Astrocyte (in vitro differentiated cells and primary cell): Measurements from ENCODE around the gene RBFOX2. TPM values are rescaled to one million over a fixed set of nuclear protein-coding genes. Genes with fewer than 3 reads are reported as not detected.

ENCODE experiments used
- DNase-seq: peaks from one replicate; pipeline ENCODE4 v3.0.0-alpha.2; 2010; ENCODE audit warnings: low read depth
- FAIRE-seq: peaks from 2 replicates; lab custom pipeline; 2011; peaks lifted over from hg19 to GRCh38; lab: Jason Lieb, UNC
- H2AFZ ChIP-seq: 2 replicates; pipeline ENCODE4 v1.6.0; 2012; ENCODE audit warnings: low read depth, low read length, inconsistent platforms
- H3K27ac ChIP-seq: 2 replicates; pipeline ENCODE4 v1.5.1; 2011; ENCODE audit warnings: low read depth, low read length, inconsistent platforms
- H3K27me3 ChIP-seq: 2 replicates; pipeline ENCODE4 v1.6.0; 2011; ENCODE audit warnings: low read length, inconsistent platforms; ENCODE audit not compliant: insufficient read depth
- H3K36me3 ChIP-seq: 2 replicates; pipeline ENCODE4 v1.5.1; 2011; ENCODE audit warnings: low read length, inconsistent platforms; ENCODE audit not compliant: insufficient read depth
- H3K4me1 ChIP-seq: 2 replicates; pipeline ENCODE4 v1.5.1; 2011; ENCODE audit warnings: low read length, inconsistent platforms; ENCODE audit not compliant: insufficient read depth
- H3K4me2 ChIP-seq: 2 replicates; pipeline ENCODE4 v1.6.0; 2012; ENCODE audit warnings: low read length, inconsistent platforms
- H3K4me3 ChIP-seq: 2 replicates; pipeline ENCODE4 v1.5.1; 2011; ENCODE audit warnings: low read depth, mild to moderate bottlenecking, low read length, inconsistent platforms; ENCODE audit not compliant: insufficient read depth
- H3K79me2 ChIP-seq: 2 replicates; pipeline ENCODE4 v1.6.0; 2012; ENCODE audit warnings: mild to moderate bottlenecking, low read length, inconsistent platforms; ENCODE audit not compliant: insufficient read depth
- H3K9ac ChIP-seq: 2 replicates; pipeline ENCODE4 v1.6.0; 2012; ENCODE audit warnings: mild to moderate bottlenecking, low read length, inconsistent platforms
- H3K9me3 ChIP-seq: 2 replicates; pipeline ENCODE4 v1.5.1; 2012; ENCODE audit warnings: low read depth, mild to moderate bottlenecking, low read length, inconsistent platforms; ENCODE audit not compliant: insufficient read depth
- H4K20me1 ChIP-seq: 2 replicates; pipeline ENCODE4 v1.6.0; 2012; ENCODE audit warnings: low read length, inconsistent platforms; ENCODE audit not compliant: insufficient read depth
- H3K27ac Mint-ChIP-seq: one replicate; pipeline ENCODE4 v1.8.0; 2021; ENCODE audit warnings: mild to moderate bottlenecking, mixed read lengths; ENCODE audit not compliant: unreplicated experiment
- H3K27me3 Mint-ChIP-seq: one replicate; pipeline ENCODE4 v1.8.0; 2021; ENCODE audit warnings: low read depth, mixed read lengths; ENCODE audit not compliant: unreplicated experiment
- H3K36me3 Mint-ChIP-seq: one replicate; pipeline ENCODE4 v1.8.0; 2021; ENCODE audit warnings: low read depth, mixed read lengths; ENCODE audit not compliant: unreplicated experiment
- H3K4me1 Mint-ChIP-seq: one replicate; pipeline ENCODE4 v1.8.0; 2021; ENCODE audit warnings: low read depth, mixed read lengths; ENCODE audit not compliant: unreplicated experiment
- H3K4me3 Mint-ChIP-seq: one replicate; pipeline ENCODE4 v1.8.0; 2021; ENCODE audit warnings: mild to moderate bottlenecking, moderate library complexity, mixed read lengths; ENCODE audit not compliant: unreplicated experiment
- H3K9me3 Mint-ChIP-seq: one replicate; pipeline ENCODE4 v1.8.0; 2021; ENCODE audit warnings: mild to moderate bottlenecking, mixed read lengths; ENCODE audit not compliant: unreplicated experiment
- CTCF ChIP-seq: IDR thresholded peaks from 2 replicates; pipeline ENCODE4 v1.5.1; 2011; ENCODE audit warnings: low read depth, mild to moderate bottlenecking, inconsistent platforms, low read length, moderate library complexity; ENCODE audit not compliant: insufficient read depth
- EZH2 ChIP-seq: IDR thresholded peaks from 2 replicates; pipeline ENCODE4 v1.6.1; 2012; ENCODE audit warnings: mild to moderate bottlenecking, low read length, inconsistent platforms; ENCODE audit not compliant: insufficient read depth
- total RNA-seq: library from RNA; stranded (reverse); gene quantifications from 2 replicates; pipeline ENCODE4 v1.2.1, GENCODE V29; 2021

RBFOX2 gene
- total RNA-seq, 1 donor from 2014 or later = 169 TPM

GRCh38 chr22:35860837-35861236 is 167.8 kb downstream of the RBFOX2 start:
- Mint-ChIP-seq H3K27ac (no peak overlapping the region), H3K4me1 (peaks cover 13% of the 10 kb centered on the region), H3K4me3 (no peak overlapping the region), H3K9me3 (peaks cover 2% of the 10 kb centered on the region), H3K27me3 (no peaks in the 10 kb centered on the region), H3K36me3 (no peaks in the 10 kb centered on the region)
- no peak overlapping the region for H3K27ac ChIP-seq
- H3K79me2 ChIP-seq = peaks cover 76% of the 10 kb centered on the region
- no peak for FAIRE-seq
- TF ChIP-seq EZH2 (no peak), CTCF (no peak)
- no peak overlapping the region for H3K4me3 ChIP-seq
- peaks cover 65% of the 10 kb centered on the region for H4K20me1 ChIP-seq
- H3K4me2 ChIP-seq = no peak overlapping the region
- no peaks in the 10 kb centered on the region for H3K27me3 ChIP-seq
- no peaks in the 10 kb centered on the region for H3K36me3 ChIP-seq
- no peak overlapping the region for H2AFZ ChIP-seq
- no peak overlapping the region for H3K9ac ChIP-seq
- DNase-seq = no peak
- H3K4me1 ChIP-seq = no peaks in the 10 kb centered on the region
- H3K9me3 ChIP-seq = no peaks in the 10 kb centered on the region

GRCh38 chr22:35860087-35860733 is 168.4 kb downstream of the RBFOX2 start:
- Mint-ChIP-seq H3K27me3 (no peaks in the 10 kb centered on the region), H3K9me3 (peaks cover 2% of the 10 kb centered on the region)
- TF ChIP-seq EZH2 (no peak), CTCF (no peak)

GRCh38 chr22:35854334-35854733 is 174.3 kb downstream of the RBFOX2 start:
- Histone ChIP-seq H4K20me1 (peaks cover 56% of the 10 kb centered on the region), H3K27ac (no peak overlapping the region), H3K36me3 (no peaks in the 10 kb centered on the region), H3K4me3 (no peak overlapping the region), H2AFZ (no peak overlapping the region), H3K9ac (no peak overlapping the region), H3K9me3 (no peaks in the 10 kb centered on the region), H3K4me1 (no peaks in the 10 kb centered on the region), H3K4me2 (no peak overlapping the region), H3K79me2 (peaks cover 48% of the 10 kb centered on the region), H3K27me3 (no peaks in the 10 kb centered on the region)
- DNase-seq (no peak), FAIRE-seq (no peak)
- no peaks in the 10 kb centered on the region for H3K9me3 Mint-ChIP-seq
- no peak overlapping the region for H3K27ac Mint-ChIP-seq
- peaks cover 17% of the 10 kb centered on the region for H3K4me1 Mint-ChIP-seq
- H3K36me3 Mint-ChIP-seq = no peaks in the 10 kb centered on the region
- no peak overlapping the region for H3K4me3 Mint-ChIP-seq
- H3K27me3 Mint-ChIP-seq = no peaks in the 10 kb centered on the region
- TF ChIP-seq CTCF (no peak), EZH2 (no peak)

More at GRCh38 chr22:35860087-35860733, 168.4 kb downstream of the RBFOX2 start:
- H3K9me3 ChIP-seq = no peaks in the 10 kb centered on the region
- H3K4me1 ChIP-seq = no peaks in the 10 kb centered on the region
- no peaks in the 10 kb centered on the region for H3K36me3 Mint-ChIP-seq
- H3K27ac Mint-ChIP-seq = no peak overlapping the region
- peaks cover 65% of the 10 kb centered on the region for H4K20me1 ChIP-seq
- H3K9ac ChIP-seq = no peak overlapping the region
- H3K27me3 ChIP-seq = no peaks in the 10 kb centered on the region
- FAIRE-seq (no peak), DNase-seq (no peak)
- no peak overlapping the region for H2AFZ ChIP-seq
- H3K4me3 Mint-ChIP-seq = no peak overlapping the region
- no peak overlapping the region for H3K4me2 ChIP-seq
- no peak overlapping the region for H3K27ac ChIP-seq
- H3K79me2 ChIP-seq = peaks cover 76% of the 10 kb centered on the region
- no peak overlapping the region for H3K4me3 ChIP-seq
- H3K4me1 Mint-ChIP-seq = peaks cover 14% of the 10 kb centered on the region
- no peaks in the 10 kb centered on the region for H3K36me3 ChIP-seq
